SU-DHL-6 (cell line): ENCODE results near the gene ZP3.

Source experiments
- CTCF ChIP-seq: fragments of 200-600 bp; sonication (generic); IDR thresholded peaks from one replicate; pipeline ENCODE4 v1.5.1; 2017; ENCODE audit warnings: antibody characterized with exemption, mild to moderate bottlenecking, low read length, moderate library complexity; ENCODE audit not compliant: insufficient read depth, poor library complexity, severe bottlenecking
- EZH2phosphoT487 ChIP-seq: fragments of 200-600 bp; sonication (generic), shearing (Covaris generic); conservative IDR thresholded peaks from 2 replicates; pipeline ENCODE4 v1.6.1; 2018; ENCODE audit warnings: mild to moderate bottlenecking, antibody characterized with exemption, low read length, moderate library complexity, mixed read lengths

- no peak for TF ChIP-seq CTCF
- no peak for TF ChIP-seq EZH2phosphoT487
These were observed 3.5 kb downstream of the ZP3 start for GRCh38 chr7:76428149-76428823.
